ENCODE data around the gene CXCR3.

- TF ChIP-seq, protein P1, sequence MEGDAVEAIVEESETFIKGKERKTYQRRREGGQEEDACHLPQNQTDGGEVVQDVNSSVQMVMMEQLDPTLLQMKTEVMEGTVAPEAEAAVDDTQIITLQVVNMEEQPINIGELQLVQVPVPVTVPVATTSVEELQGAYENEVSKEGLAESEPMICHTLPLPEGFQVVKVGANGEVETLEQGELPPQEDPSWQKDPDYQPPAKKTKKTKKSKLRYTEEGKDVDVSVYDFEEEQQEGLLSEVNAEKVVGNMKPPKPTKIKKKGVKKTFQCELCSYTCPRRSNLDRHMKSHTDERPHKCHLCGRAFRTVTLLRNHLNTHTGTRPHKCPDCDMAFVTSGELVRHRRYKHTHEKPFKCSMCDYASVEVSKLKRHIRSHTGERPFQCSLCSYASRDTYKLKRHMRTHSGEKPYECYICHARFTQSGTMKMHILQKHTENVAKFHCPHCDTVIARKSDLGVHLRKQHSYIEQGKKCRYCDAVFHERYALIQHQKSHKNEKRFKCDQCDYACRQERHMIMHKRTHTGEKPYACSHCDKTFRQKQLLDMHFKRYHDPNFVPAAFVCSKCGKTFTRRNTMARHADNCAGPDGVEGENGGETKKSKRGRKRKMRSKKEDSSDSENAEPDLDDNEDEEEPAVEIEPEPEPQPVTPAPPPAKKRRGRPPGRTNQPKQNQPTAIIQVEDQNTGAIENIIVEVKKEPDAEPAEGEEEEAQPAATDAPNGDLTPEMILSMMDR (IDR thresholded peaks at IDR 0.05; ENCODE audit: low read depth, low read length) = no peak
- TF ChIP-seq MYC (IDR thresholded peaks at IDR 0.05; ENCODE audit: low read depth, low read length) (no peak), POLR2A (IDR thresholded peaks at IDR 0.05; ENCODE audit: extremely low read depth, insufficient read length) (no peak)
Observed at GRCh38 chrX:71616672-71617529, 1.4 kb downstream of the CXCR3 start.

Data from NB4 (cell line).